Activated CD8-positive, alpha-beta memory T cell treated with anti-CD3 and anti-CD28 coated beads, Interleukin-2, amount 50 U/mL, for 24 hours (primary cell): Measurements from ENCODE around the gene MOCS2.

Source experiments
- DNase-seq: peaks from one replicate; pipeline ENCODE4 v3.0.0-alpha.2; 2020; ENCODE audit errors: extremely low read depth

MOCS2 gene

GRCh38 chr5:53052499-53052898 lies 57.1 kb downstream of the MOCS2 start:
- DNase-seq = no peak

DNA sequence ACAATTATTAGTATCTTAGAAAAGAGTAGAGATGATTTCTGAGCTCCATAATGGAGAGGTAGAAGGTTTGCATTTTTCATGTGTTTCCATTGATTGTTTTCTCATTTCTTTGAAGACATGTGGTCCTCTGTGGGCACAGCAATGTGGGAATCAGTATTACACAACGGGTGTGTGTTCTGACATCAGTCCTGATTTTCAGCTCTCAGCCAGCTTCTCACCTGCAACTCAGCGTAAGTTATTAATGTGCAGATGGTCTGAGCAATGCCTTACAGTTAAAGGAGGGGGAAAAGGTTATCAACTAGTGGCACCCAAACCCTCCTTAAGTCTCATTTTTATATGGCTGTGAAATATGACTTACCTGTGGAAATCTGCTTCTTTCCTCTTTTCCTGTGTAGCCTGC lies 61.3 kb downstream of the MOCS2 start:
- no peak for DNase-seq
